HG02642 (cell line): ENCODE measurements around the gene CYP27A1.

Experiments used
- ATAC-seq: cut with Tn5 transposase; IDR thresholded peaks from one replicate; pipeline ENCODE4 v1.9.1; 2021; ENCODE audit warnings: mild to moderate bottlenecking; ENCODE audit not compliant: unreplicated experiment, poor library complexity

Gene CYP27A1

GRCh38 chr2:218809515-218809914, 27.6 kb downstream of the CYP27A1 start:
- no peak for ATAC-seq

DNA sequence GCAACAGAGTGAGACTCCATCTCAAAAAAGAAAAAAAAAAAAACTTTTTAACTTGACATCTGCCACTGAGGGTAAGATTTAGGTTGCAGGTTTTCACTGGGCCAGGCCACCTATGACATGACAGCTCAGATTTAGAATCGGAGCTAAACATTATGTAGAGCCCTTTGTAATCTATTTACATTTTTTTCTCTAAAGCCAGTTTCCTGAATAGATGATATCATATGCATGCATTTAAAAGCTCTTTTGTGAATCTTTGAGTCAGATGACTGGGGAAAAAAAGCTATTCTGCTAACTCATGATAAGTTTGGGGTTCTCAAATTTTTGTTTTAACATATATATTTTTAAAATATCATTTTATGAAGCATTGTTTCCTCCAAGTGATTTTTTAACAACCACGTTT, 28.3 kb downstream of the CYP27A1 start:
- ATAC-seq: no peak

- ATAC-seq: no peak
Observed at GRCh38 chr2:218811382-218811781, 29.4 kb downstream of the CYP27A1 start.

DNA sequence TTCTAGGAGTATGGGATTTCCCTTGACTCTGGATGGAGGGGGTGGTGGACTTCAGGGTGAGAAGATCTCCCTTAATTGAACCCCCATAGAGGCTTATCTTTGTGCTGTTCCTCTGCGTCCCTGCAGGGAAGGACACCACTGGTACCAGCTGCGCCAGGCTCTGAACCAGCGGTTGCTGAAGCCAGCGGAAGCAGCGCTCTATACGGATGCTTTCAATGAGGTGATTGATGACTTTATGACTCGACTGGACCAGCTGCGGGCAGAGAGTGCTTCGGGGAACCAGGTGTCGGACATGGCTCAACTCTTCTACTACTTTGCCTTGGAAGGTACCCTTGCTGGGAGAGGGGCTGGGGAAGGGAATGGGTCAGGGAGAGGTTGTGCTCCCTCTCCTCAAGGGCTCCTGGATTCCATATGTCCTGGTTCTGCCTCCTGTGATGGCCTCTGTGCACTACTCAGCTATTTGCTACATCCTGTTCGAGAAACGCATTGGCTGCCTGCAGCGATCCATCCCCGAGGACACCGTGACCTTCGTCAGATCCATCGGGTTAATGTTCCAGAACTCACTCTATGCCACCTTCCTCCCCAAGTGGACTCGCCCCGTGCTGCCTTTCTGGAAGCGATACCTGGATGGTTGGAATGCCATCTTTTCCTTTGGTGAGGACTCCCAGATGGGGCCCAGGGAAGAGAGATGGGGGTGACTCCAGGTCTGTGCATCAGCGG, 30.3 kb downstream of the CYP27A1 start:
- no peak for ATAC-seq

- no peak for ATAC-seq
Observed at GRCh38 chr2:218812861-218813260, 30.9 kb downstream of the CYP27A1 start.

DNA sequence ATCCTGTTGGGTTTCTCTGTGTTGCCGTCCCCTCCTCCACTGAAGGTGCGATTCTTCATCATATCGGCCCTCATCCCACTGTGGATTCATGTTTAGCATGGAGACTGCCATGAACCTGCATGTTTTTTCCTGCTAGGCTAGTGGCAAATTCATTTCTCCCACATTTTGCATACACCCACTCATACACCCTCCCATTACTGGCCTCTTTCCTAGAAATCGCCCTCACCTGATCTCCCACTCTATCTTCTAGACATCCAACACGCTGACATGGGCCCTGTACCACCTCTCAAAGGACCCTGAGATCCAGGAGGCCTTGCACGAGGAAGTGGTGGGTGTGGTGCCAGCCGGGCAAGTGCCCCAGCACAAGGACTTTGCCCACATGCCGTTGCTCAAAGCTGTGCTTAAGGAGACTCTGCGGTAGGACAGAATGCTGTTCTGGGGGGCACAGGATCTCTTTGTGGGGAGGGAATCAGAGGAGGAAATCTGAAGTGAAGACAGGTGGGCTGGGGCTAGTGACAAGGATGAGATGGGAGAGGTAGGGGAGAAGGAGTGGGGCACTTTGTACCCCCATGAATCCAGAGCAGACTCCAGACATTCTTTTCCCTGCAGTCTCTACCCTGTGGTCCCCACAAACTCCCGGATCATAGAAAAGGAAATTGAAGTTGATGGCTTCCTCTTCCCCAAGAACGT, 32.0 kb downstream of the CYP27A1 start:
- ATAC-seq: no peak

DNA sequence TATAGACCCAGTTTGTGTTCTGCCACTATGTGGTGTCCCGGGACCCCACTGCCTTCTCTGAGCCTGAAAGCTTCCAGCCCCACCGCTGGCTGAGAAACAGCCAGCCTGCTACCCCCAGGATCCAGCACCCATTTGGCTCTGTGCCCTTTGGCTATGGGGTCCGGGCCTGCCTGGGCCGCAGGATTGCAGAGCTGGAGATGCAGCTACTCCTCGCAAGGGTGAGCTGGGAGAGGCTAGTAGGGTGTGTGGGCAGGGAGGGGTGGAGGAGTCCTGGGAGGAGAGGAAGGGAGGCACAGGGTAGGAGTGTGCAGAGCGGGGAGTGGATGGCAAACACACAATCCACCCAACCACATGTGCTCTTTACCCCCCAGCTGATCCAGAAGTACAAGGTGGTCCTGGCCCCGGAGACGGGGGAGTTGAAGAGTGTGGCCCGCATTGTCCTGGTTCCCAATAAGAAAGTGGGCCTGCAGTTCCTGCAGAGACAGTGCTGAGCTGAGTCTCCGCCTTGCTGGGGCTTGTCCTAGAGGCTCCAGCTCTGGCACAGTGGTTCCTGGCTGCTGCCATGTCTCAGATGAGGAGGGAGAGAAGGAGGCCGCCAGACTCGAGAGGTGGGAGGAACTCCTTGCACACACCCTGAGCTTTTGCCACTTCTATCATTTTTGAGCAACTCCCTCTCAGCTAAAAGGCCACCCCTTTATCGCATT, 32.7 kb downstream of the CYP27A1 start:
- ATAC-seq: no peak

- ATAC-seq: no peak
Observed at GRCh38 chr2:218815244-218815637, 33.3 kb downstream of the CYP27A1 start.

GRCh38 chr2:218815649-218816048, 33.7 kb downstream of the CYP27A1 start:
- ATAC-seq: no peak

DNA sequence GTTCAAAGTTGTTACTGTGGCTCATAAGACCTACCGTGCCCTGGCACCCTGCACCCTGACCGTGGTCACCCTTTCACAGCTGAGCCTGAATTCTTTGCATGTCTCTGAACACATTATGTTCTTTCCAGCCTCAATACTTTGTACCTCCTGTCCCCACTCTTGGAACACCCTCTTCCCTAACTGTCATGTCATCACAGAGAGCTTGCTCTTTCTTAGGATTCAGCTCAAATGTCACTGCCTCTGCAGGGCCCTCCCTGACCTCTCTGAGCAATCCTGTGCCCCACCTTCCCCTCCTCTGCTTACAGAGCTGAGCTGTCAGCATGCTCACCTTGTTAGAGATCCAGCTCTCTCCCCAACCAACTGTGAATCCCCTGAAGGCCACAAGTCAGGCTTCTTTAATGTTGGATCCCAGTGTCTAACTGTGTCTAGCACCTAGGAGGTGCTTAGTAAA, 34.6 kb downstream of the CYP27A1 start:
- ATAC-seq: no peak

DNA sequence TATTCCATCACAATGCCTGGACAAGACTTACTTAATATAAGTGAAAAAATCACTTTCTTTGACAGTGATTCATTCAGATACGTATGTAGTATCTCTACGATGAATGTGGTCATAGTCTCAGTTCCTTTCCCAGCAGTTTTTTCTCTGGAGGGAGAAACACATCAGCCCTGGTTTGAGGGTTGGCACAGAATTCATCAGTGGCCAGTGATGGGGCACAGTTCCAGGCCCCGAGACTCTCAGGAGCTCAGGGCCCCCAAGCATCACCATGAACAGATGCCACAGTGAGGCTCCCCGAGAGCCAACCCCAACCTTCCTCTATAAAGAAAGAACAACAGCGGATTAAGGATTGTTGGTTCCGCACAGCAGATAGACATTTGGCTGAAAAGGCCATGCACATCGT, 37.1 kb downstream of the CYP27A1 start:
- ATAC-seq: no peak

DNA sequence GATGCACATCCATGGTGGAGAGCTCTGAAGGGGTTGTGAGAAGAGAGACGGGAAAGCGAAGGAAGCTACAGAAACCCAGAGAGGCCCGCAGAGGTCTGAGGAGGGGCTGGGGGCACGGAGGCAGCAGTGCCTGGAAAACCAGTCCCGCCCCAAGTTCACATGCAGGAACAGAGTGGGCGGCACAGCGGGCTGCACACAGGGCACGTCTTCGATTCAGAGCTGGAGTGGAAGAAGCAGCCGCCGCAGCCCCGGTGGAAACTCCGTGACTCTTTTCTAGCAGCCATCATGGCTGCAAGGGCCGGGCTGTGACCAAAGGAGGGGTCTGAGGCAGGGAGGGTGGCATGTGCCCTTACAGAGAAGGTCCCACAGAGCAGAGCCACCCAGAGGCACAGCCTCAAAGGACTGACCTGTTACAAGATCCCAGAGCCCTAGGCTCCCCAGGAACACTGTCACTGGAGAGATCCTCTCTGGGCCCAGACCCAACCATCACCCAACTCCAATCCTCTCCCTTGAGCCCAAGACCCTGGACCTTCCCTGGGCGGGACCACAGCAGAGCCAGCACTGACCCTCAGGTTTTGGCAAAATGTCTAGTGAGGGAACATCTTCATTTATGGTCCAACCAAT, 38.9 kb downstream of the CYP27A1 start:
- ATAC-seq: no peak

GRCh38 chr2:218821605-218822211, 39.8 kb downstream of the CYP27A1 start:
- no peak for ATAC-seq

GRCh38 chr2:218822622-218823021, 40.7 kb downstream of the CYP27A1 start:
- no peak for ATAC-seq

GRCh38 chr2:218823196-218823855, 41.4 kb downstream of the CYP27A1 start:
- no peak for ATAC-seq

DNA sequence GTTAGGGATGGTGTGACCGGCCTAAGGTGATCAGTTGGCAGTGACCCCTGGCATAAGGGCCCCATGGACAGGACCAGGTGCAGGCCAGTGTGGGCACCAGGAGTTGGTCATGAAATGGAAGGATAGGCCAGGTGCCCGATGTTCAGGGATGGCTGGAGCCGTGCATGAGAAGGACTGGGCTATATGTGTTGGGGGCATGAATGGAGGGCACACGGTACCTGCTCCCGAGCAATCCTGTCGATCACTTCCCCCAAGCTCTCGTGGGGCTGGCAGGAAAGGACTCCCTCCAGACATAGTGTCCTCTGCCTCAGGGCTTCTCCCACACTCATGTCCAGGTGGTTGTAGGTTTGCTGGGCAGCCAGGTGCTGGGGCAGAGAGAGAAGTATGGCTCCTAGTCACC, 42.1 kb downstream of the CYP27A1 start:
- no peak for ATAC-seq

DNA sequence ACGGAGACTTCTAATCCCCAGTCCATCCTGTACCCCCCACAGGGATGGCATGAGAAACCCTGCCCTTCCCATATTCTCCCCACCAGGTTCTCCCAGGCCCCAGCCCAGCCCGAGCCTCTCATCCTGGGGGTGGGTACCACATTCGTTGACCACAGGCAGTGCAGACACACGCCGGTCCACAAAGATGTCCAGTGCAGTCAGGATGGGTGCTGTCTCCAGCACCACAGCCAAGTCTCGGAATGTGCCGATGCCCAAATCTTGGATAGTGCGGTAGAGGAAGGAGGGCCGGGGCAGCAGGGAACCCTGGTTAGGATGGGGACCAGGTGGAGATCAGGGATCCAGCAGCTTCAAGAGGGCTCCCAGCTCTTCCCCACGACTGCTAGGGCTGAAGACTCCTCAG, 44.8 kb downstream of the CYP27A1 start:
- ATAC-seq: no peak

DNA sequence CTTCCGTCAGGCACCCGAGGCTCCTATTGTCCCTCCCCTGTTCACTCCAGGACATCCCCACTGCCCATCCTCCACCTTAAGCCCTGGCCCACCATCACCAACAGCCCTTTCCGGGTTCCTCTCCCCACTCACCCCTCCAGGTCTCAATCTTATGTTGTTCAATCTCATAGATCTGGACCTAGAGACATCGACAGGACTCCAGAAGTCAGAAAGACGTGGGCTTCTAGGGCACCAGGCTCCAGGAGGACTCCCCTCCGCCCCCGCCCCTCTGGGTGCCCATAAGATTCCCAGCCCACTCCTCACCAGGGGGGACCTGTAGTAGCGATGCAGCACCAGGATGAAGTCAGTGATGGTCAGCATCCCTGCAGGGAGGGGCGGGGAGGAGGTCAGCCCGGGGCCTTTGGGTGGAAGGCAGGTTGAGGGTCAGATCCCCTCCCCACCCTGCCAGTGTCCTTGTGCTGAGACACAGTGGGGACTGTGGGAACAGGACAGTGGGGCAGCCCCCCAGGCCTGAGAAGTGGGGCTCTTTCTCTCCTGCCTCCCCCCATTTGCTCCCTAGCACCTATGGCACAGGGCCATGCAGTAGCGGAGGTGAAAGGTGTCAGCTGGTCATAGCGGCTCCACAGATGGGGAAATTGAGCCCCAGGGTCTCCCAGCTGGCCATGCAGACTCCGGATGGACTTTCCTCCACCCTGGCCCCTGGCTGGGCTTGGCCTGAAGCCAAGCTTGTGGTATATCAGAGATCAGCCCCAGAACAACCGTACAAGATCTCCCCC, 45.9 kb downstream of the CYP27A1 start:
- no peak for ATAC-seq

GRCh38 chr2:218828477-218828778, 46.5 kb downstream of the CYP27A1 start:
- ATAC-seq: no peak
